Measurements from ENCODE around the gene JAKMIP2.
"Not testable (repeated sequence)": the region's sequence is repeated elsewhere in the genome, so short reads cannot be mapped to it uniquely, and the experiment has no call there.

Gene JAKMIP2

GRCh38 chr5:147554261-147554817, 228.2 kb downstream of the JAKMIP2 start:
- Histone ChIP-seq H3K27ac (ENCODE audit: low read depth in 2 of 2, low read length in 2 of 2) (peak overlapping the region; percentile 49 to 70), H3K9ac (ENCODE audit: low read depth in 1 of 2, low read length in 2 of 2) (peak overlapping the region in 1 of 2 donors; percentile 20), H3K4me3 (ENCODE audit: low read length in 2 of 2) (peak overlapping the region in 1 of 2 donors; percentile 35), H3K4me1 (ENCODE audit: control insufficient read depth in 2 of 2, insufficient read depth in 2 of 2, low read length in 2 of 2) (no peaks in the 10 kb centered on the region), H3K27me3 (ENCODE audit: control insufficient read depth in 2 of 2, insufficient read depth in 2 of 2, low read length in 2 of 2) (no peaks in the 10 kb centered on the region), H3K9me3 (ENCODE audit: control insufficient read depth in 2 of 2, low read length in 2 of 2) (no peaks in the 10 kb centered on the region), H3K36me3 (ENCODE audit: control insufficient read depth in 2 of 2, insufficient read depth in 2 of 2, low read length in 2 of 2) (no peaks in the 10 kb centered on the region)

- H3K36me3 ChIP-seq (ENCODE audit: control insufficient read depth in 2 of 2, insufficient read depth in 2 of 2, low read length in 2 of 2); H3K27me3 ChIP-seq (ENCODE audit: control insufficient read depth in 2 of 2, insufficient read depth in 2 of 2, low read length in 2 of 2); H3K9ac ChIP-seq (ENCODE audit: low read depth in 1 of 2, low read length in 2 of 2); H3K4me1 ChIP-seq (ENCODE audit: control insufficient read depth in 2 of 2, insufficient read depth in 2 of 2, low read length in 2 of 2); H3K9me3 ChIP-seq (ENCODE audit: control insufficient read depth in 2 of 2, low read length in 2 of 2): not testable (repeated sequence)
- Histone ChIP-seq H3K4me3 (ENCODE audit: low read length in 2 of 2) (peak overlapping the region in 1 of 2 donors; percentile 35), H3K27ac (ENCODE audit: low read depth in 2 of 2, low read length in 2 of 2) (peak overlapping the region; percentile 59 to 70)
These were observed 228.7 kb downstream of the JAKMIP2 start for GRCh38 chr5:147553817-147554216.

- Histone ChIP-seq H3K9ac (ENCODE audit: low read depth in 1 of 2, low read length in 2 of 2) (no peak overlapping the region), H3K4me3 (ENCODE audit: low read length in 2 of 2) (no peak overlapping the region), H3K36me3 (ENCODE audit: control insufficient read depth in 2 of 2, insufficient read depth in 2 of 2, low read length in 2 of 2) (no peaks in the 10 kb centered on the region), H3K9me3 (ENCODE audit: control insufficient read depth in 2 of 2, low read length in 2 of 2) (no peaks in the 10 kb centered on the region), H3K27me3 (ENCODE audit: control insufficient read depth in 2 of 2, insufficient read depth in 2 of 2, low read length in 2 of 2) (no peaks in the 10 kb centered on the region), H3K4me1 (ENCODE audit: control insufficient read depth in 2 of 2, insufficient read depth in 2 of 2, low read length in 2 of 2) (no peaks in the 10 kb centered on the region), H3K27ac (ENCODE audit: low read depth in 2 of 2, low read length in 2 of 2) (no peak overlapping the region)
These were observed 229.6 kb downstream of the JAKMIP2 start for GRCh38 chr5:147552897-147553296.

GRCh38 chr5:147551677-147552076, 230.9 kb downstream of the JAKMIP2 start:
- Histone ChIP-seq H3K9ac (ENCODE audit: low read depth in 1 of 2, low read length in 2 of 2) (no peak overlapping the region), H3K4me1 (ENCODE audit: control insufficient read depth in 2 of 2, insufficient read depth in 2 of 2, low read length in 2 of 2) (no peaks in the 10 kb centered on the region), H3K27ac (ENCODE audit: low read depth in 2 of 2, low read length in 2 of 2) (no peak overlapping the region), H3K9me3 (ENCODE audit: control insufficient read depth in 2 of 2, low read length in 2 of 2) (no peaks in the 10 kb centered on the region), H3K27me3 (ENCODE audit: control insufficient read depth in 2 of 2, insufficient read depth in 2 of 2, low read length in 2 of 2) (no peaks in the 10 kb centered on the region), H3K36me3 (ENCODE audit: control insufficient read depth in 2 of 2, insufficient read depth in 2 of 2, low read length in 2 of 2) (no peaks in the 10 kb centered on the region), H3K4me3 (ENCODE audit: low read length in 2 of 2) (no peak overlapping the region)

GRCh38 chr5:147547730-147548129, 234.8 kb downstream of the JAKMIP2 start:
- H3K4me1 ChIP-seq (ENCODE audit: control insufficient read depth in 2 of 2, insufficient read depth in 2 of 2, low read length in 2 of 2), result no peaks in the 10 kb centered on the region
- H3K27ac ChIP-seq (ENCODE audit: low read depth in 2 of 2, low read length in 2 of 2), result no peak overlapping the region
- H3K4me3 ChIP-seq (ENCODE audit: low read length in 2 of 2), result no peak overlapping the region
- no peaks in the 10 kb centered on the region for H3K9me3 ChIP-seq (ENCODE audit: control insufficient read depth in 2 of 2, low read length in 2 of 2)
- no peaks in the 10 kb centered on the region for H3K36me3 ChIP-seq (ENCODE audit: control insufficient read depth in 2 of 2, insufficient read depth in 2 of 2, low read length in 2 of 2)
- no peaks in the 10 kb centered on the region for H3K27me3 ChIP-seq (ENCODE audit: control insufficient read depth in 2 of 2, insufficient read depth in 2 of 2, low read length in 2 of 2)
- H3K9ac ChIP-seq (ENCODE audit: low read depth in 1 of 2, low read length in 2 of 2), result no peak overlapping the region

GRCh38 chr5:147544556-147544955, 238.0 kb downstream of the JAKMIP2 start:
- Histone ChIP-seq H3K9me3 (ENCODE audit: control insufficient read depth in 2 of 2, low read length in 2 of 2) (no peaks in the 10 kb centered on the region), H3K36me3 (ENCODE audit: control insufficient read depth in 2 of 2, insufficient read depth in 2 of 2, low read length in 2 of 2) (no peaks in the 10 kb centered on the region), H3K27ac (ENCODE audit: low read depth in 2 of 2, low read length in 2 of 2) (no peak overlapping the region), H3K27me3 (ENCODE audit: control insufficient read depth in 2 of 2, insufficient read depth in 2 of 2, low read length in 2 of 2) (no peaks in the 10 kb centered on the region), H3K9ac (ENCODE audit: low read depth in 1 of 2, low read length in 2 of 2) (no peak overlapping the region), H3K4me3 (ENCODE audit: low read length in 2 of 2) (no peak overlapping the region), H3K4me1 (ENCODE audit: control insufficient read depth in 2 of 2, insufficient read depth in 2 of 2, low read length in 2 of 2) (no peaks in the 10 kb centered on the region)

- Histone ChIP-seq H3K4me3 (ENCODE audit: low read length in 2 of 2) (no peak overlapping the region), H3K36me3 (ENCODE audit: control insufficient read depth in 2 of 2, insufficient read depth in 2 of 2, low read length in 2 of 2) (no peaks in the 10 kb centered on the region), H3K27me3 (ENCODE audit: control insufficient read depth in 2 of 2, insufficient read depth in 2 of 2, low read length in 2 of 2) (no peaks in the 10 kb centered on the region), H3K9me3 (ENCODE audit: control insufficient read depth in 2 of 2, low read length in 2 of 2) (no peaks in the 10 kb centered on the region), H3K27ac (ENCODE audit: low read depth in 2 of 2, low read length in 2 of 2) (no peak overlapping the region), H3K9ac (ENCODE audit: low read depth in 1 of 2, low read length in 2 of 2) (no peak overlapping the region), H3K4me1 (ENCODE audit: control insufficient read depth in 2 of 2, insufficient read depth in 2 of 2, low read length in 2 of 2) (no peaks in the 10 kb centered on the region)
These were observed 243.5 kb downstream of the JAKMIP2 start for GRCh38 chr5:147539053-147539452.

GRCh38 chr5:147538236-147538635, 244.3 kb downstream of the JAKMIP2 start:
- Histone ChIP-seq H3K27me3 (ENCODE audit: control insufficient read depth in 2 of 2, insufficient read depth in 2 of 2, low read length in 2 of 2) (no peaks in the 10 kb centered on the region), H3K9me3 (ENCODE audit: control insufficient read depth in 2 of 2, low read length in 2 of 2) (no peaks in the 10 kb centered on the region), H3K27ac (ENCODE audit: low read depth in 2 of 2, low read length in 2 of 2) (no peak overlapping the region), H3K36me3 (ENCODE audit: control insufficient read depth in 2 of 2, insufficient read depth in 2 of 2, low read length in 2 of 2) (no peaks in the 10 kb centered on the region), H3K4me3 (ENCODE audit: low read length in 2 of 2) (no peak overlapping the region), H3K9ac (ENCODE audit: low read depth in 1 of 2, low read length in 2 of 2) (no peak overlapping the region), H3K4me1 (ENCODE audit: control insufficient read depth in 2 of 2, insufficient read depth in 2 of 2, low read length in 2 of 2) (no peaks in the 10 kb centered on the region)
